ENCODE measurements around the gene MRO.
"Not testable (repeated sequence)": the region's sequence is repeated elsewhere in the genome, so short reads cannot be mapped to it uniquely, and the experiment has no call there.

Gene MRO

DNA sequence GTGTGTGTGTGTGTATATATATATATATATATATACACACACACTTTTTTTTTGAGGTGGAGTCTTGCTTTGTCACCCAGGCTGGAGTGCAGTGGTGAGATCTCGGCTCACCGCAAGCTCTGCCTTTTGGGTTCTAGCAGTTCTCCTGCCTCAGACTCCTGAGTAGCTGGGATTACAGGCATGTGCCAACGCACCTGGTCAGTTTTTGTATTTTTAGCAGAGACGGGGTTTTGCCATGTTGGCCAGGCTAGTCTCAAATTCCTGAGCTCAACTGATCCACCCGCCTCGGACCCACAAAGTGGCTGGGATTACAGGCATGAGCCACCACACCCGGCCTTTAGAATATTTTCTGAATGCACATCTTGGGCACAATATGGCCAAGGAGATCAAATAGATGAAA lies 13.7 kb upstream of the MRO start:
- not testable (repeated sequence) for DNase-seq

DNA sequence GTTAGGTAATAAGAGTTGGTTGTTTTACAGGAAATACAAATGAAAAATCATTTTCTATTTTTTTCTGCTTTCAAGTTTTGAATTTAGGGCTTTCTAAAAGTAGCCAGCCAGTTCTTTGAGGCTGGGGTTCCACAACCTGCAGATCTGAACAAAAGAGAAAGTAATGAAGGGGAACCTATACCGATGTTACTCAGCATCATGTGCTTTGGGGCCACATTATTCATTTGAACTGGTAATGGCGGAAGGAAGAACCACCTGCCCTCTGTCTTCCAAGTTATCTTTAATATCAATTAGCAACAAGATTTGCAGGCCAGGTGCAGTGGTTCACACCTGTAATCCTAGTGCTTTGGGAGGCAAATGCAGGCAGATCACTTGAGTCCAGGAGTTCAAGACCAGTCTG lies 12.9 kb upstream of the MRO start:
- no peak for DNase-seq

DNA sequence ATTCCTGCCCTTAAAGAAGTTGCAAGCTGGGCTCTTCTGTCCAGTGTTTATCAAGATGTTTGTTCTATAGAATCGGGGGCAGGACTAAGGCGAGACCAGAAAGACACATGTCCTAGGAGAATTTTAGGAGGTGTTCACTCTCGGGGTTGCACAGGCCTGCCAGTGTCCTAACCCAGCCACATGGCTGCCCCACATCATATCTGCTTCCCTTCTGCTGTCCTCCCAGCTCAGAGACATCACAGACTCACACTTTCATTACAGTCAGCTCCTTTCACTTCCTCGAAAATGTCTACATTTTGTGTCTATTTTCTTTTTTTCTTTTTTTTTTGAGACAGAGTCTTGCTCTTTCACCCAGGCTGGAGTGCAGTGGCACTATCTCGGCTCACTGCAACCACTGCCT lies 10.7 kb upstream of the MRO start:
- peak; percentile 79 for DNase-seq

DNA sequence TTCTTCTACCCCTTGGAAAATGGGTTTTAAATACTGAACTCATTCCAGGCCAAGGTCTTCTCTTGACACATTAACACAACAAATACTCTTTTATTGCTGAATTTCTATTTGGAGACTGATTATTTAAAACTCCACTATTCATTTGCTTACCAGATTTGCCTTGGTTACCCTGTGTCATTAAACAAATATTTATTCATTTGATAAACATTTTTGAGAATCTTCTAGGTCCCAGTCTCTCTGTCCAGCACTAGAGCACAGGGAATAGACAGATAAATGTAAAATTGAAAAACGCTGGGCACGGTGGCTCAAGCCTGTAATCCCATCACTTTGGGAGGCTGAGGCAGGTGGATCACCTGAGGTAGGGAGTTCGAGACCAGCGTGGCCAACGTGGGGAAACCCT lies 9.8 kb upstream of the MRO start:
- DNase-seq: no peak

DNA sequence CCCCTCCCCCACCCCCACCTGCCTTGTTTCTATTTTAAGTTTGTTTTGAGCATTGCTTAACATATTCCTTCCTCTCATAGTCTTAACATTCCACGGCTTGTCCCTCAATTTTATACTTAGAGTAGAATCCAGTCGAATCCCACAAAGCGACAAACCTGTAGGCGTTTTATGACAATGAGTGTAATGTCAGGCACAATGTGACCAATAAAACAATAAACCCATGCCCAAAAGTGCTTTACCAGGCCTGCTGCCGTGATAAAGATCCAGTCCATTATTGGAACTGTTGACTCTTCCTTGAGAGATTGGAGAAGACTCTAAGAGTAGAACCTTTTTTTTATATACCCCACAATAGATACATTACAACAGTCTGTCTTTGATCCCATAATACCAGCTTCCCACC lies 6.2 kb upstream of the MRO start:
- DNase-seq: no peak

DNA sequence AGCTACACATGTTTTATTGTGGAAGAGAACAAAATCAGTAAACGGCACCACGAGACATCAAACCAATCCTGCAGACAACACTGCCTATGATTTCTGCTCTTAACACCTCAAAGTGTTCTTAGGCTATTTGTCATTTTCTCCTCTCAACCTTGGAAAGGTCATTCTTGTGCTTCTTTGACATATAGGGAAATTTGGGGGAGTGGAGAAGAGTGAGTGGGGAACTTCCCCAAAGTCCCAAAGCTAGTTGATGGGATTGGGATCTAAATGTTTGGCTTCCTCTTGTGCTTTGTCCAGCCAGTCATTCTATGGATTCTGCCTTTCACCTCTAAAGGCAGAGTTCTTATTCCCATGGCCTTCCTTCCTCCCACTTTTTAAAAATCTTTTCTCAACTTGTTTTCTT lies 5.8 kb upstream of the MRO start:
- DNase-seq: no peak

DNA sequence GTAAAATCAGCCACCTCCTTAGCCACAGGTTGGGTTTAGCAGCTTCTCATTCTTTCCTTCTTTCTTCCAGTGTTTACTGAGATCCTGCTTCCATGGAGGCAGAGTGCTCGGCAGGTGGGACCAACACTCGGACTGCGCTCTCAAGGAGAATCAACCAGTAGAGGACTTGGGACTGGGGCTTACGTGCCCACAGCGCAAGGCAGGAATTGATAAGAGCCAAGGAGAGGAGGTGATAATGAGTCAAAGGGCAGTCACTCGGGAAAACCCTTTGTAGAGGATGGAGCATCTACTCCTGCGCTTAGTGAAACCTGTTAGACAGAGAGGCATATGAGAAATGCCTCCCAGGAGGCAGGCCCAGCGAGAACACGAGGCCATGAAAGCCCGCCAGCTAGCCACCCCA lies 2.9 kb upstream of the MRO start:
- DNase-seq: no peak

DNA sequence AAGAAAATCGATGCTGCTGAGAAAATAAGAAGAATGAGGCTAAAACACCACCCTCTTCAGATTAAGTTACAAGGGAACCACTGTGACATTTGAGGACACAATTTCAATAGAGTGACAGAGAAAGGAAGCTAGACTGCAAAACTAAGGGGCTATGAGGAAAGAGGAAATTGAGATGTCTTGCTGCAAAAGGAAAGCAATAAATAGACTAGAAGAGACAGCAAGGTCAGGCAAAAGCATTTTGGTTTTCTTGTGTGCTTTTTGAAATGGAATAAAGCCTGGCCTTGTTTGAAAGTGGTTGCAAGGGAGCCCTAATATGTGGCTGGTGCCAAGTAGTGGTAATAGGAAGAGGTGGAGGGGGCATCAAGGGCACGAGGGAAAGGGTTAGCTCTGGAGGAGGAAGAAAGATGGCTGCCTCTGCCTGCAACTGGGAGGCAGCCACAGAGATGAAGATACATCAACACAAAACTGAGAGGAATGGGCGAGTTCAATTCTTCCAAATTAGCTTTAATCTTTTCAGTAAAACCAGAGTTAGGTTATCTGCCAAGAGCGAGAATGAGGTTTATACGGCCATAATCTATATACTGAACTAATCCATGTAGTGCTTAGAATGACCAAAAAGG lies 1.2 kb upstream of the MRO start:
- peak; percentile 50 for DNase-seq

DNA sequence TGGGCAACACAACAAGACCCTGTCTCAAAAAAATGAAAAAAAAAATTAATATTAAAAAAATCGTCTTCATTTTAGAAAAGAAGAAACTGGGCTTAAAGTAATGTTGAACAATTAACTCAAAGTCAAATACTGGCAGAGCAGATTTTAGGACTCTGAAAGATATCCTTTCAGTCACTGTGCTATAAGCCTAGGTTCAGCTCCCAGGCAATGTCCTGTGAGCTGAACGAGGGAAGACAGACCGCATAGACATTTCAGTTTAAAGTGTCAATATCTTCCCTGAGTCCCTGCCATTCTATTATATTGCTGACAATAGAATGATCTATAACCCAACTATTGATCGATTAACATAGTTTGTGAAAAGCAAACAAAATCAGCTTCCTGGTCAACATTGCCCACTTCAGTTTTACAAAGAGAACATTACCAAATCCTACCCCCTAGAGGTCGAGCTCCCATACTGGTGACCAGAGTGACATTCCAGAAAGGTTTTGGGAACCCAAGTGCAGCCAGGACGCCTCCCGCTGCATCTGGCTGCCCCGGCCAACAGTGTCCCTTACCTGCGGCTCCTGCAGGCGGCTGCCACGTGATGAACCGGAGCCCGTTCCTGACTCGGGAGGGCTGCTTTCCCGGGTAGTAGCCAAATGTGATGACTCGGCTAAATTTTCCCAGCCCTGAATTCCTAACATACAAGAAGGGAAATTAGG lies 639 bp downstream of the MRO start:
- no peak for DNase-seq

DNA sequence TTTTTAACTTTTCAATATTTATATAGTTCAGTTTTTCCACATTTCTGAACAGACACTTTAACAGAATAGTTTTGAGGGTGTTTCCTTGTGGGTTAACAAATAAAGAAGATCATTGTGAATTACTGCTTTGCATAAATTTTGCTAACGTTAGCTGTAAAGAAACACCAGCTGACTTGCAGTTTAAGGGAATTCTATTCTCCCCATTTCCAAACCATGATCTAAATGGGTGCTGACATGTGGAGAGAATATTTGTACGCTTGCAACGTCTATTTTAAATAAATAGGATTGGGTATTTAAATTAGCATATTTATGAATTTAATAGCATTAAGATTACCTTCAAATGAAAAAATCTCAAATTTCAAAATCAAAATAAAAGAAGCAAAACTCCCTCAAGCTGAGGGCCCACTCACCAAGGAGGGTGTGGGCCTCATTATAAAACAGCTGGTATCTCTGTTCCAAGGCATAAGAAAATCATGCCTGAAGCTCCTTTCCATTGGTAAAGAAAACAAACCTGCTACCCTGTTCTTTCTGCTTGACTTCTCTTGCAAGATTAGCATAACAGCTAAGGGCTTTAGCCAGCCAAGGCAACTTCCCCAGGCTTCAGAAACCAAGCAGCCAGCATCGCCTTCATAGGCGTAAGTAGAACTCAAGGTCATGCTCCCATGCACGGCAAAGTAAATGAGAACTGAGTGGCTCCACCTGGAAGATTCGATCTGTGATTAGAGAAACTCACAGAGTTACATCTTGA lies 3.2 kb downstream of the MRO start:
- no peak for DNase-seq

DNA sequence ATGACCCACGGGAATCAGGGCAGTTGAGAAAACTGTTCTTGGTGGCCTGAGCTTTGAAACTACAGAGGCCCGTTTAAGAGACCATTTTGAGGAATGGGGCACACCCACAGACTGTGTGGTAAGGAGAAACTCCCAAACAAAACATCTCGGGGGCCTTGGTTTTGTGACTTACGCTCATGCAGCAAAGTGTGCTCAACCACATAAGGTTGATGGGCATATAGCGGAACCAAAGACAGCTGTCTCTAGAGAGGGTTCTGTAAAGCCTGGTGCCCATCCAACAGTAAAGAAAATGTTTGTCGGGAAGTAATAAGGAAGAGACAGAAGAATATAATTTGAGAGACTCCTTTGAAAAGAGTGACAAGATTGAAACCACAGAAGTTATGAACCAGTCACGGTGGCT lies 5.4 kb downstream of the MRO start:
- DNase-seq: no peak

DNA sequence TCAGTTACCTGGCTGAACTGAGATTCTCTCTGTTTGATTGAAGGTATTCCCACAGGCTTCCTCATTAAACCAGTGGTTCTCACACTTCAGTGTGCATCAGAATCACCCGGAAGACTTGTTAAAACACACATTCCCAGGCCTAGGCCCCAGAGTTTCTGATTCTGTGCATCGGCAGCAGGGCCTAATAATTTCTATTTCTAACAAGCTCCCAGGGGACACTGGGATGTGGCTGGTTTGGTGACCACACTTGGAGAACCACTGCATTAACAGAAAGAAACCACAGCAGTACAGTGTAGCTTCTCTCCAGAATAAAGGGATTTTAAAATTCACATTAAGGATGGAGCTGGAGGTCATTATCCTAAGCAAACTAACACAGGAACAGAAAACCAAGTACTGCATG lies 6.5 kb downstream of the MRO start:
- DNase-seq: no peak

DNA sequence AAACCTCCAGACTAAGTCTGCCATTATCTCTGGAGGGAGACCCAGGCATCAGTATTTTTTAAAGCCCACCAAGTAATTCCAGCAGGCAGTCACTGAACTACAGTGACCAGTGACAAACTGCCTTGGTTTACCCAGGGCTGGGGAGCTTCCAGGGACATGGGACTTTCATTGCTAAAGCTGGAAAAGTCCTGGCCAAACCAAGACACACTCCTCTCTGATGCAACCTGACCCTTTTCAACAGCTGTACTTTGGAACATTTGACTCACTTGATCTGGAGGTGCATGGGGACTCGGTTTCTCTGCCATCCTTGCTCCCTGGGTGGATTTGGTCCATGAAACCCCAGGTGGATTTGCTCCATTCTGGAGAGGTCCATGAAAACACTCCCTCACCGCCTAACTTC lies 7.0 kb downstream of the MRO start:
- DNase-seq: no peak

DNA sequence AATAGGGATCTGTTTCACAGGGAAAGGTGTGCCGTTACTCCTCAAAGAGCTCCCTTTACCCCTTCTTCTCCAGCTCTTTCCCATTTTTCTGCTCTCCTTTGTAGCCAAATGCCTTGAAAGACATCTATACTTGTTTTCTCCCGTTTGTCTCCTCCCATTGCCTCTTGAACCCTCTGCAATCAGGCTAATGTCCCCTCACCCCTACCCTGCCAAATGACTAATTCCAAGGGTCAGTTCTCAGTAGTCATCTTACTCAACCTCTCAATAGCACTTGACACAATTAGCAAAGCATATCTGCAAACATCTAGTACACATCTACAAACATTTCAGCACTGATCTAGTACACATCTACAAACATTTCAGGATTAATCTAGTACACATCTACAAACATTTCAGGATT lies 12.6 kb downstream of the MRO start:
- no peak for DNase-seq

DNA sequence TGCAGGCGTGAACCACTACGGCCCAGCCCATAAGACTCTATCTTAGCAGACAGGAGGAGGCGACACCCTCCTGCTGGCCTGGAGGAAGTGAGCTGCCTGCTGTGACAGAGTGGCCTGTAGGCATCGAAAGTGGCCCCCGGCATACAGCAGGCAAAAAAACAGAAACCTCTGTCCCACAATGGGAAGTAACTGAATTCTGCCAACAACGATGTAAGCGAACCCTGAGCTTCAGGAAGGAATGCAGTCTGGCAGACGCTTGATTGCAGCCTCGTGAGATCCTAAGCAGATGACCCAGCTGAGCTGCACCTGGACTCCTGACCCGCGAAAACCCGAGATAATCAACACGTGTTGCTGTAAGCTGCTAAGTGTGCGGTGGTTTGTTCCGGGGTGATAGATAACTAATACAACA lies 13.6 kb downstream of the MRO start:
- peak; percentile 73 for DNase-seq

DNA sequence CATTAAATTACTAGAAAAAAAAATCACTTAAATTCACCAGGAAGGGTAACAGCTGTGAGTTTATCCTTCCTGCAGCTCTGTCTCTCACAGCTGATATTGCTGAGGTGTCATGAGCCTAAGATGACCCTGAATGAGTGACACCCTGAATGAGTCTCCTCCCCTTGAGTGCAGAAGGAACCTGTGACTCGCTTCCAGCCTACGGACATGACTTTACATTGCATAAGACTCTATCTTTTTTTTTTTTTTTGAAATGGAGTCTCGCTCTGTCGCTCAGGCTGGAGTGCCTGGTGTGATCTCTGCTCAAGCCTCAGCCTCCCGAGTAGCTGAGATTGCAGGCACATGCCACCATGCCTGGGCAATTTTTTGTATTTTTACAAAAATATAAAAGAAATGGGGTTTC lies 14.1 kb downstream of the MRO start:
- peak; percentile 75 for DNase-seq

DNA sequence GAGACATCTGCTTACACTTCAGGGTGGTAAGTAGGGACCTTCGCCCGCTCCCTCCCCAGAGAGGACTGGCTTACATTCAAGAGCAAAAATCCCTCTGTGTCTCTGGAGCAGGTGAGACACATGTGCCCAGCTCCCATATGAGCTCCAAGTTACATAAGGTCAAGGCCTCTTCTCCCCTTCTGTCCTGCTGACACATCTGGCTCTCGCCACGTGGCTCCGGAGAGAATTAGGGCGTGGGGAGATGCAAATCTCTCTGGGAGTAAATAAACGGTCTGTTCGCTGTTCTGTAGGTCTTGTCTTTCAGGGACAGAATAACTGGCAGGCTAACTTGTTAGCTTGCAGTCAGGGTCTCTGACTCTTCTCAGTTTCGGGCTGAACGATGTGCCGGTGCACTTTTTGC lies 16.2 kb downstream of the MRO start:
- no peak for DNase-seq

DNA sequence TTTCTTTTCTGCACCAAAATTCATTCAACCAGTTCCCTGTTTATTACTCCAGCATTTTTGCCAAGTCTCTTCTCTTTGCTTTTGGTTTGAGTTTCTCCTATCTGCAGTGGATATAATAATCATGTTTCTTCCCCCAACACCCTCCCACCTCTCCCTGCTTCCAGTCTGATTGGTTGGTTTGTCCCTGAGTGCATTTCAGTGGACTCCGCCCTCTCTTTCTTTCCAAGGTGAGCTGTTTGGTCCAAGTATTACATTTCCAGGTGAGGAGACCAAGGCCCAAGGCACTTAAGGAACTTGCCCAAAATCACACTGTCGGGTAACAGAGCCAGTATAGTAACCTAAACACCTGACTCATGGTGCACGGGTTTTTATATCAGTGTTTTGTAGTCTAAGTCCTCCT lies 17.7 kb downstream of the MRO start:
- no peak for DNase-seq

DNA sequence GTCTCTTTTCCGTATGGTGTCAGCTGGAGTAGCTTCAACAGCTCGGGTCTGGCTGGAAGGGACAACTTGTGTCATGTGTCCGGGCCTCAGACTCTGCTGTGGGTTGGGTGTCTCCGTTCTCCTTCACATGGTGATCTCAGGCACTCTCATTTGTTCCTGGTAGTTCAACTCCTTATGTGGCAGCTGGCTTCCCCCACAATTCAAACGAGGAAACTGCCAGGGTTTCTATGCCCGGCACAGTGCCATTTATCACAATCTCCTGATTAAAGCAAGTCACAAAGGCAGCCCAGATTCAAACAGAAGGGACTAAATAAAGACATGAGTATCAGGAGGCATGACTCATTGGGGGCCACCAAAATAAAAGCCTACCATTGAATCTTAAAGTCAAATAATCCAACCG lies 22.7 kb downstream of the MRO start:
- no peak for DNase-seq

DNA sequence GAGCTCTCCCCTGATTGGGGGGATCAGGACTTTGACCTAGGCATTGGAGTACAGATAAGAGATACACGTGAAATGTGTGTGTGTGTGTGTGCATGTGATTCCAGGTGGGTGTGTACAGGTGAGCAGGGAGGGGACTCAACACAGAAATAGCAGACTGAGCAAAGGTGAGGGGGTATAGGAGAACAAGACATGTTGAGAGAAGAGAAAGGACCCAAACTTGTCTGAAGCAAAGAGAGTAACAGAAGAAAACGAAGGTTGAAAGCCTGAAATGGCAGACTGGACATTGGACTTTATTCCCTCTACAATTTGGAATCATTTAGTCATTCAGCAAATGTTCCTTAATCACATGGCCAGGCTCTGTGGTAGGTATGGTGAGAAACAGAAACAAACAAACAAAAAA lies 23.3 kb downstream of the MRO start:
- no peak for DNase-seq

DNA sequence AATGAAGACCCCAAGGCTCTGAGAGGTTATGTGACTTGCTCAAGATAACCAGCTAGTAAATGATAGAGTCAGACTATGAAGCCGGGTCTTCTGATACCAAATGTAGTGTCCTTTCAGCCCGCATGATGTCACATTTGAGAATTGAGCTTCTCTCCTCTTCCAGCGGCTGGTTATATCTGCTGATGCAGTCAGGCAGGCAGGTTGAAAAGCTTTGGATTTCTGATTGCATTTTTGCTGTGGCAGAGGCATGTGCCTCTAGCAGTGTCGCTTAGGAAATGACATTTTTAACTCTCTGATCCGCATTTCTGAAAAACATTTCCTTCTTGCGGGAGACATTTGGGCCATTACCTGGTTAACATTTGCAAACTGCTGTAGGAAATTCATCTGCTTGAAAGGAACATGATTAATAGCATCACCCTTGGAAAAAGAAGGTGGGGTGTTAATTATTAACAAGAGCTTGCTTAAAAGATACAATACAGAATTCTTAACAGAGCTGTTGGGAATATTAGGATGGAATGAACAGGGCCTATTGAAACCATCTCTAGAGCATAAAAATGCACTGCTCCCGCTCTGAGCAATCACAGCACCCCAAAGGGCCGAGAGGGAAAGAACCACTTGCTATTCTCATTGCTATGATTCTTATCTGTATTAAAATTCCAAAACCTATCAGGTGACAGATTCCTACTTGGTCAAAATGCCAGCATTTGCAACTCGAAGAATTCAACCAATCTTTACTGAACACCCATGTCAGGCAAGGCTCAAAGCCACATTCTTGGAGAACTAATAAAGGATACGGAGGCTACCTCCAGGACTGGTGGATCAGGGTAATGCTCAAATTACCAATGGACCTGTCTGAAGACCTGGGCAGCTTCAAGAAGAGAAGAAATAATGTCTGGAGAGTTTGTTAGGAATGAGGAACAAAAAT lies 25.9 kb downstream of the MRO start:
- no peak for DNase-seq

DNA sequence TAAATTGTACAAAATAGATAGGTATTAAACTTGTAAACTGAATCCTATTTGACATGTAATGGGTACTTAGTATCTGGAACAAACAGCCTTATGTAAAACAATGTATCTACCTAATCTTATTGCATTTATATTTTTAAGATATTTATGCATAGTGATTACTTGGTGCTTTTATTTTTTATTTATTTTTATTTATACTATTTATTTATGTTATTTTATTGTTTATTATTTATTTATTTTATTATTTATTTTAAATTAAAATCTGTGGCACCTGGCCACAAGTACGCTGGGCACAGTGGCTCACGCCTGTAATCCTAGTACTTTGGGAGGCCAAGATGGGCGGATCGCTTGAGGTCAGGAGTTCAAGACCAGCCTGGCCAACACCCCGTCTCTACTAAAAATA lies 26.9 kb downstream of the MRO start:
- no peak for DNase-seq

All from suppressor macrophage treated with lipopolysaccharide for 4 hours (primary cell).